DLD1 (cell line): ENCODE data around the gene EXOSC6.
"Not testable (repeated sequence)": the region's sequence is repeated elsewhere in the genome, so short reads cannot be mapped to it uniquely, and the experiment has no call there.

Experiments used
- in situ Hi-C: cut with HindIII; loops from 2 replicates; pipeline ENCODE4 v1.10.0; 2017; ENCODE audit warnings: low sequenced_read_pairs

Gene EXOSC6

GRCh38 chr16:70251629-70252354, at the start of gene EXOSC6:
Gene EXOSC6, minus strand, starts transcription at chr16:70251940. Its CDS starts 40 bp downstream, at chr16:70251900.
- in situ Hi-C loops, result no loop called here

DNA sequence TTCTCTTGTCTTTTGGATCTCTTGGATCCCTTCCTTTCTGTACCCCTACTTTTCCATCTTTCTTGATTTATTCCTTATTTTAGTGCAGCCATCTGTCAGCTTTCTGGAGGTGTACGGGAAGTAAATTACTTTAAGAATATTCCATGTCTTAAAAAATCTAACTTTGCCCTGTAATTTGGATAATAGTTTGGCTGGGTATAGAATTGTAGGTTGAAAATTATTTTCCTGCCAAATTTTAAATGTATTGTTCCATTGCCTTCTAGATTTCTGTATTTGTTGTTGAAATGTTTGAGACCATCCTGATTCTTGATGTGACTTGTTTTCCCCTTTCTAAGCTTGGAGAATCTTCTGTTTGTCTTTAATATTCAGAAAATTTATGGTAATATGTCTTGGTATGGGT, 49.4 kb upstream of the EXOSC6 start:
- in situ Hi-C loops, result no loop called here

- in situ Hi-C loops, result no loop called here
These were observed 47.5 kb upstream of the EXOSC6 start, which contains the start of gene DDX19B for GRCh38 chr16:70298988-70299938. Gene DDX19B, plus strand, starts transcription at chr16:70299186. Its CDS starts 112 bp downstream, at chr16:70299298.

DNA sequence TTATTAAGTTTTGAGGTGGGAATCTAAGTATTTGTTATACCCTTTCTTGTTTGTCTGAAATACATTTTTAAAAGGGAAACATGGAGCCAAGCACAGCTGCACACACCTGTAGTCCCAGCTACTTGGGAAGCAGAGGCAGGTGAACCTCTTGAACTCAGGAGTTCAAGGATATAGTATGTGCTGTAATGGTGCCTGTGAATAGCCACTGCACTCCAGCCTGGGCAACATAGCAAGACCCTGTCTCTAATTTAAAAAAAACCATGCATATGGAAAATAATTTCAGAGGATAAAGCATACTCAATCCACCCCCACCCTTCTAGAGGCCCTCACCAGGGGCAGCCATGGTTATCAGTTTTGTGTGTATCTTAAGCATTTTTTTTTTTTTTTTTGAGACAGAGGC, 43.9 kb upstream of the EXOSC6 start:
- in situ Hi-C loops, result no loop called here

DNA sequence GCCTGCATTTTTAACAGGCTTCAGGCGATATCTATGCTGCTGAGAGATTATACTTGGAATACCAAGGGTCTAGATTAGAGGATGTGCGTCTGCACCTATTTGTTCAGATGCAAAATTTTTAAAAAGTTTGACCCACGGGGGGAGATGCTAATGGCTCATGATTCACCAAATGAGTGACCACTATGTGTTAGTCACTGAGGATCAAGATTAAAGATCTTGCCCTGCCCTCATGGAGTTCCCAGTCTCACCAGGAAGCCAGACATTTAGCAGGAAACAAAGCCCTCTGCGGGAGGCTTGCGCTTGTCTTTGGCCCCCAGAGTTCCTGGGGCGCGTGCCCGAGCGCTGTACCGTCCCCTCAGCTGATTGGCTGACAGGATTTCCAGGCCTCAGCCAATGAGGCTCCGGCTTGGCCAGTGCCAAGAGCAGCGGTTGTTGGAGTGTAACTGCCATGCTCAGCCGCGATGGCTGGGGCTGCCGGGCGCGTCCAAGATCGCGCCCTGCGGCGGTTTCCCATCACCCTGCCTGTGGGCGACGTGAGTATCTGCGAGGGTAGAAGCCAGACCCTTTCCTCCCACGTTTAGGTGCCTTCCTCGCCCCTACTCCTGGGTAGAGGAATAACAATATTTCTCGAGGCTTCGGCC, 42.8 kb upstream of the EXOSC6 start:
- in situ Hi-C loops, result no loop called here

DNA sequence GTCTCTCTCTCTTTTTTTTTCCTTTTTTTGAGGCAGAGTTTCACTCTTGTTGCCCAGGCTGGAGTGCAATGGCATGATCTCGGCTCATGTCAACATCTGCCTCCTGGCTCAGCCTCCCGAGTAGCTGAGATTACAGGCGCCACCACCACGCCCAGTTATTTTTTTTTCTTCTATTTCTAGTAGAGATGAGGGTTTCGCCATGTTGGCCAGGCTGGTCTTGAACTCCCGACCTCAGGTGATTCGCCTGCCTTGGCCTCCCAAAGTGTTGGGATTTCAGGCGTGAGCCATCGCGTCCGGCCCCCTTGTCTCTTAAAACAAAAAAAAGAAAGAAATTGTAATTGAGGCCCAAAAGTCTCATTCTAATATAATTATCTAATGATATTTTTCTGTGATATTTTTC, 40.4 kb upstream of the EXOSC6 start:
- in situ Hi-C loops, result not testable (repeated sequence)

- in situ Hi-C loops, result no loop called here
These were observed 39.3 kb upstream of the EXOSC6 start for GRCh38 chr16:70290949-70291519.

DNA sequence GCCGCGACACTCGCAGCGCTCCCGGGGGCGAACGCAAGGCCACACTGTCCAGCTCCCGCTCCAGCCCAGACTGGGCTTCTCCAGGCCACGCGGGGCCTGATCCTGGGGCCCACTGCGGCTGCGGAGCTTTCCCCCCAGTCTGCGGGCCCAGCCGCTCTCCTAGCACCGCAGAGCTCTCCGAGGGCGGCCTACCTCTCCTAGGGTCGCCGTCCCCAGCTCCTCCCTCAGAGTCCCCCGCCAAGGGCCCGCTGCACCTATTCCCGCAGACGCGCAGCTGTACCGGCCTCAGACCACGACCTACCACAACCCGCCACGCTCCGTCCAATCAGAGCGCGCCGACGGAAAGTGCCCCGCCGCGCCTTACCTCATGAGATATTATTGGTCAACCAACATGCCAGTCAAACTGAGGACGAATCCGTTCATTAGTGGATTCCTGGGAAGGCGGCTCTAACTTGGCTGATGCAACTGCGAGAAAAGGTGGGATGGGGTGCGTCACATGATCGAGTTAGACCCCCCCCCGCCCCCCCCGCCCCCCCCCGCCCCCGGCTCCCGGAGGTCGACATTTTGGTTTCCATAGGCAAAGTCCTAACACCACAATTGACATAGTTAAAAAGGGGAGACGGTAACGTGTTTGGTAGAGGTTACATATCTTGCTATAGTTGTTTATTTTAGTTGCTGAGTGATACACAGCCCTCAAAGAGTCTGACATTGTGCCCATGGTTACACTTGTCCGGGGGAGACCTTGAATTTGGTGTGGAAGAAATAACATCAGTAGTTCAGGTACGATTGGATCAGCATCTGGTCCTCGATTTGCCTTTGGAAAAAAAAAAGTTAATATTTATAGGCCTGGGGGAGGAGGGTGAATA, 37.7 kb upstream of the EXOSC6 start, which contains the start of gene AARS1:
TSS of gene AARS1 (minus strand) at position 278 of the 866 bp plus-strand sequence. CDS start 6,743 bp downstream, outside the sequence.
- in situ Hi-C loops, result no loop called here

DNA sequence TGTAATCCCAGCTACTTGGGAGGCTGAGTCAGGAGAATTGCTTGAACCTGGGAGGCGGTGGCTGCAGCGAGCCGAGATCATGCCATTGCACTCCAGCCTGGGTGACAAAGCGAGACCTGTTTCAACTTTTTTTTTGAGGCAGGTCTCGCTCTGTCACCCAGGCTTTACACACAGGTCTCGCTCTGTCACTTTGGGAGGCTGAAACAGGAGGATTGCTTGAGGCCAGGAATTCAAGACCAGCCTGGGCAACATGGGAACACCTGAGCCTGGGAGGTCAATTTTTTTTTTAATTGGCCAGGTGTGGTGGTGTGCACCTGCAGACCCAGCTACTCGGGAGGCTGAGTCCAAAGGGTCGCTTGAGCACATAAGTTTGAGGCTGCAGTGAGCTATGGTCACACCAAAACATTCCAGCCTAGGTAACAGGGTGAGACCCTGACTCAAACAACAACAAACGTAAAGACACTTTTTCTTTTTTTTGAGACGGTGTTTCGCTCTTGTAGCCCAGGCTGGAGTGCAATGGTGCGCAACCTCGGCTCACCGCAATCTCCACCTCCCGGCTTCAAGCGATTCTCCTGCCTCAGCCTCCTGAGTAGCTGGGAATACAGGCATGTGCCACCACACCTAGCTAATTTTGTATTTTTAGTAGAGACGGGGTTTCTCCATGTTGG, 35.7 kb upstream of the EXOSC6 start:
- in situ Hi-C loops, result not testable (repeated sequence)

DNA sequence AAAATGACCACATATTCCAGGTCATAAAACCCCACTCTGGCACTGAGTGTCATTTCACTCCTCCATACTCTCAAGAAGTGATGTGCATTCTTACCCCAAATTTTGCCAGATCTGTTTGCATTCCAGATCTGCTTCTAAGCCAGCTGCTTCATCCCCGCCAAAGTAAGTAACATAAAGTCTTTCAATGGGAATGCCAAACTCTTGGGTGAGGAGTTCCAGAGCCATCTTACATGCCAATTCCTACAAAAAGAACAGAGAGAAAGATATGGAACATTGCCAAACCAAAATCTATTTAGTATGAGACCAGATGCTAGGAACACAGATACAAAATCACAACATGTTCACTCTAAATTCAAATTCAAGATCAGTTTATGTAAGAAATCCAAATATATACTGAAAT, 24.7 kb upstream of the EXOSC6 start:
- in situ Hi-C loops, result no loop called here

- in situ Hi-C loops, result no loop called here
These were observed 20.0 kb upstream of the EXOSC6 start for GRCh38 chr16:70271696-70272095.

DNA sequence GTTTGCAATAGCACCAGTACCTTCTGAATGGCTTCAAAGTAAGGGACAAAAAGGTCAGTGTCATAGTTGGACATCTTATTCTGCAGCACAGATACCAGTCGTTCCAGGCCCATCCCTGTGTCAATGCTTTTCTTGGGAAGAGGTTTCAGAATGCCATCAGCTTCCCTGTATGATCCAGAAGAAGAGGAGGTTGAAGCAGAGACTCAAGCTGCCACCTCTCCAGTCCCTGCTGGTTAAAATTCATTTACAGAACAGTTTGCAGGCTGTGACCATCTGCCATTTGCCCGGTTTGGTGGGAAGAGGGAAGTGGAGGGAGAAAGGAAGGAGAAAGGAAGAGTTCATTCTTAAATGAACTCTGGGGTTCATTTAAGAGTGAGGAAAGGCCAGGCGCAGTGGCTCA, 18.4 kb upstream of the EXOSC6 start:
- in situ Hi-C loops, result no loop called here

GRCh38 chr16:70269471-70269870, 17.7 kb upstream of the EXOSC6 start:
- in situ Hi-C loops, result no loop called here

DNA sequence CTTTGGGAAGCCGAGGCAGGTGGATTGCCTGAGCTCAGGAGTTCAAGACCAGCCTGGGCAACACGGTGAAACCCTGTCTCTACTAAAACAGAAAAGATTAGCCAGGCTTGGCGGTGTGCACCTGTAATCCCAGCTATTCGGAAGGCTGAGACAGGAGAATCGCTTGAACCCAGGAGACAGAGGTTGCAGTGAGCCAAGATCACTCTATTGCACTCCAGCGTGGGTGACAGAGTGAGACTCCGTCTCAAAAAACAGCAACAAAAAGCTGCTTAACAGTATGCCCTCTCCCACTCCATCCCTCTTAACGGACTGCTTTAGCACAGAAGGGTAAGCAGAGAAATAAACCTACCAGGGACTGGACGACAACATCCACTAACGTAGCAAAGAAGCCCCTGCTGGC, 16.2 kb upstream of the EXOSC6 start:
- in situ Hi-C loops, result not testable (repeated sequence)

DNA sequence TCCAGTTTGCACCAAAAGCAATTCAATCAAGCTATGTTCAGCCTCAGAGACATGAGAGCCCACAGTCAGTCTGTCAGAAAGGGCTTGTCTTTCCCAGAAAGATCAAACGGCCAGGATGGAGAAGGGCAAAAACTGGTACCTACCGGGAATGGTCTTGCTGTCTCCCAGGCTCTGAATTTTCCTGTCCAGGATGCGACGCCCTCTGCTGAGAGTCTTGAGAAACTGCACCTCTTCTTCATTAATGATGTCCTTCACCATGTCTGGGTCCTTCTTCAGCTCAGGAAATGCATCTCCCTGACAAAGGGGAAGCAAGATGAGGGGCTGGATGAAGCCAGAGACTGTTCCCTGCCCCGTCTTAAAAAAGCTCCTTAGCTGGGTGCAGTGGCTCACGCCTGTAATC, 15.8 kb upstream of the EXOSC6 start:
- in situ Hi-C loops, result no loop called here

GRCh38 chr16:70259903-70260302, 8.2 kb upstream of the EXOSC6 start:
- in situ Hi-C loops, result not testable (repeated sequence)

- in situ Hi-C loops, result no loop called here
These were observed 7.2 kb upstream of the EXOSC6 start for GRCh38 chr16:70258946-70259345.

DNA sequence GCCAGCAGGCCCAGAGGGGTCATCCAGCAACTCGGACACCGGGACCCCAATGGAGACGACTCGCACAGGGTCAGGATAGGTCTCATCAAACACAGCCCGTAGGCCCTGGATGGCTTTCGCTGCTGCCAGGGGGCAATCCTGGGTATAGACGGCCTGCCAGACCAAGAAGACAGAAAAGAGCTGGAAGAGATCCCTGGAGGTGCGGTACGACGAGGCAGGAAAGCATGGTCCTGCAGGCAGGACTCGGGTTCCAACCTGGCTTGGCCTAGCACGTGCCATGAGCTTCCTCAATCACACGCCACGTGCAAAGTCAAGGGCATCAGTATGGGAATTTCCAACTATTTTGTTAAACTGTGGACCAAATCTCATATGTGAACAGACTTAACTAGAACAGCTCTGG, 6.3 kb upstream of the EXOSC6 start:
- in situ Hi-C loops, result no loop called here

GRCh38 chr16:70257391-70257790, 5.7 kb upstream of the EXOSC6 start:
- in situ Hi-C loops, result no loop called here
